GM23248 (cell line): Measurements from ENCODE around the gene EFNB3.

Source experiments
- EZH2 ChIP-seq: fragments of 200-600 bp; sonication (generic); IDR thresholded peaks from 2 replicates; pipeline ENCODE4 v1.6.1; 2018; ENCODE audit warnings: antibody characterized with exemption, mild to moderate bottlenecking; ENCODE audit not compliant: insufficient read depth, poor library complexity, severe bottlenecking
- EZH2phosphoT487 ChIP-seq: fragments of 200-600 bp; sonication (generic); IDR thresholded peaks from 2 replicates; pipeline ENCODE4 v1.6.1; 2018; ENCODE audit warnings: antibody characterized with exemption, moderate library complexity, mild to moderate bottlenecking, low read depth; ENCODE audit not compliant: insufficient read depth

DNA sequence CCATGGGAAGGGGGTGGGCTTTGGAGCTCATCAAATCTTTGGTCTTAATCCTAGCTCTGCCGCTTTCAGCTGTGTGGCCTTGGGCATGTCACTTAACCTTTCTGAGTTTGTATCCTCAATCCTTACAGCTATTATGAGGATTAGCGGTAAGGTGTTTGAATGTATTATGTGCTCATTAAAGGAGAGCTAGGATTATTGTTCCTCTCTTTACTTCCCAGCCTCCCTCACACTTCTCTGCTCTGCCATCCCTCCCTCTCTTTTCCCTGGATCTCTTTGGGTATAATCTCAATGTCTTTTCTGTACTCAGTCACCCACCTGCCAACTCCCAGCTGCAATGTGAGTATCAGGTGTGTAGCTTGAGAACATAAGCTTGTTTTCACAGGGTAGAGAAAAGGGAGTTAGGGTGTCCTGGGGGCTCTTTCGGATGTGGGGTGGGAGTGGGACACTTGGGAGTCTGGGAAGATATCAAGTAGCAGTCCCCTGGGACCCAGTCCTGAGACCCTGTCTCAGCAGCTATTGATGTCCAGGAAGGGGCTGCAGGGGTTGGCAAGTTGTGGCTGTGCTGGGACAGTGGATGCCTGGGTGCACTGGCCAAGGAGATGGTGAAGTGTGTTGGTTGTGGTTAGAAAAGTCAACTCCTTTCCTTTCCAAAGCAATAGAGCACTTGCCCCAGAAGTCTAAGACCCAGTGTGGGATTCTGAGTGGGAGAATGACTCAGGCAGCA is 1.8 kb downstream of the EFNB3 start:
- TF ChIP-seq EZH2 (no peak), EZH2phosphoT487 (no peak)
